ENCODE measurements around the gene MAGI2. TPM values are rescaled to one million over a fixed set of nuclear protein-coding genes. Genes with fewer than 3 reads are reported as not detected.

Gene MAGI2
- total and polyA plus RNA-seq, 2 experiments from 2014 or later, result 10.4 to 26.4 TPM

DNA sequence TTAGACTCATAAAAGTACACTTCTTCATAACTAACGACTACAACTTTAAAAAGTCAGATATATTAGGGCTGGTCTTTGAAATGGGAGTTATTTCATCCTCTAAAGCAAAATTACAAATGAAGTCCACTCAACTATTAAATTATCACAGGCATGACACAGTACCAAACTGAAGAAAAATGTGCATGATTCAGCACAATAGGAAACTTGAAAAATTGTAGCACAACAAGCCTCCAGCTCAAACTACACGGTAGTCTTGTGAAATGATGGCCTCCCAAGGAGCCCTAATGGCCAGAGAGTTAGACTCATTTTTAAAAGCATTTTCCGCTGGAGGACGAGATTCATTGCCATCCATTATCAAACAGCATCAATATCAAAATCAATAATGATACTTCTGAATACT, 76.4 kb downstream of the MAGI2 start:
- Histone ChIP-seq H3K4me3 (no peak overlapping the region), H3F3A (replicated peaks; ENCODE audit: low read depth) (no peaks in the 10 kb centered on the region), H3K9me2 (ENCODE audit: insufficient read depth) (no peaks in the 10 kb centered on the region), H3K4me2 (no peak overlapping the region), H2AFZ (no peak overlapping the region), H3K36me3 (ENCODE audit: insufficient read depth) (no peaks in the 10 kb centered on the region), H3K4me1 (ENCODE audit: insufficient read depth) (no peaks in the 10 kb centered on the region), H3K27me3 (ENCODE audit: insufficient read depth) (no peaks in the 10 kb centered on the region), H3K27ac (ENCODE audit: low read depth) (no peak overlapping the region), H4K20me1 (replicated peaks; ENCODE audit: insufficient read depth) (no peaks in the 10 kb centered on the region), H3K79me2 (replicated peaks; ENCODE audit: insufficient read depth) (no peaks in the 10 kb centered on the region)
- Mint-ChIP-seq H3K4me3 (no peak overlapping the region), H3K27me3 (ENCODE audit: insufficient read depth, low read depth, poor library complexity) (no peaks in the 10 kb centered on the region), H3K36me3 (ENCODE audit: low read depth) (no peaks in the 10 kb centered on the region), H3K4me1 (no peaks in the 10 kb centered on the region), H3K9me3 (no peaks in the 10 kb centered on the region), H3K27ac (no peak overlapping the region)
- no peak for TF ChIP-seq POLR2AphosphoS5 (IDR thresholded peaks at IDR 0.05; ENCODE audit: low read depth)
- TF ChIP-seq CREB1 (CRISPR knock-in tag; IDR thresholded peaks at IDR 0.05; ENCODE audit: low read depth), result no peak
- TF ChIP-seq EZH2 (IDR thresholded peaks at IDR 0.05; ENCODE audit: low read depth, unreplicated experiment), result no peak
- TF ChIP-seq ZNF114 (CRISPR knock-in tag; IDR thresholded peaks at IDR 0.05), result no peak
- TF ChIP-seq, protein P1, sequence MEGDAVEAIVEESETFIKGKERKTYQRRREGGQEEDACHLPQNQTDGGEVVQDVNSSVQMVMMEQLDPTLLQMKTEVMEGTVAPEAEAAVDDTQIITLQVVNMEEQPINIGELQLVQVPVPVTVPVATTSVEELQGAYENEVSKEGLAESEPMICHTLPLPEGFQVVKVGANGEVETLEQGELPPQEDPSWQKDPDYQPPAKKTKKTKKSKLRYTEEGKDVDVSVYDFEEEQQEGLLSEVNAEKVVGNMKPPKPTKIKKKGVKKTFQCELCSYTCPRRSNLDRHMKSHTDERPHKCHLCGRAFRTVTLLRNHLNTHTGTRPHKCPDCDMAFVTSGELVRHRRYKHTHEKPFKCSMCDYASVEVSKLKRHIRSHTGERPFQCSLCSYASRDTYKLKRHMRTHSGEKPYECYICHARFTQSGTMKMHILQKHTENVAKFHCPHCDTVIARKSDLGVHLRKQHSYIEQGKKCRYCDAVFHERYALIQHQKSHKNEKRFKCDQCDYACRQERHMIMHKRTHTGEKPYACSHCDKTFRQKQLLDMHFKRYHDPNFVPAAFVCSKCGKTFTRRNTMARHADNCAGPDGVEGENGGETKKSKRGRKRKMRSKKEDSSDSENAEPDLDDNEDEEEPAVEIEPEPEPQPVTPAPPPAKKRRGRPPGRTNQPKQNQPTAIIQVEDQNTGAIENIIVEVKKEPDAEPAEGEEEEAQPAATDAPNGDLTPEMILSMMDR (conservative IDR thresholded peaks at IDR 0.05; ENCODE audit: low read depth in 2 of 2), result no peak
- no peak for TF ChIP-seq STAT1 (IDR thresholded peaks at IDR 0.05; ENCODE audit: unreplicated experiment)
- TF ChIP-seq EZH2phosphoT487 (IDR thresholded peaks at IDR 0.05; ENCODE audit: unreplicated experiment), result no peak
- no peak for TF ChIP-seq NANOG (IDR thresholded peaks at IDR 0.05; ENCODE audit: borderline replicate concordance)
- TF ChIP-seq ZNF331 (CRISPR knock-in tag; IDR thresholded peaks at IDR 0.05; ENCODE audit: low read depth), result no peak
- TF ChIP-seq, protein P2, sequence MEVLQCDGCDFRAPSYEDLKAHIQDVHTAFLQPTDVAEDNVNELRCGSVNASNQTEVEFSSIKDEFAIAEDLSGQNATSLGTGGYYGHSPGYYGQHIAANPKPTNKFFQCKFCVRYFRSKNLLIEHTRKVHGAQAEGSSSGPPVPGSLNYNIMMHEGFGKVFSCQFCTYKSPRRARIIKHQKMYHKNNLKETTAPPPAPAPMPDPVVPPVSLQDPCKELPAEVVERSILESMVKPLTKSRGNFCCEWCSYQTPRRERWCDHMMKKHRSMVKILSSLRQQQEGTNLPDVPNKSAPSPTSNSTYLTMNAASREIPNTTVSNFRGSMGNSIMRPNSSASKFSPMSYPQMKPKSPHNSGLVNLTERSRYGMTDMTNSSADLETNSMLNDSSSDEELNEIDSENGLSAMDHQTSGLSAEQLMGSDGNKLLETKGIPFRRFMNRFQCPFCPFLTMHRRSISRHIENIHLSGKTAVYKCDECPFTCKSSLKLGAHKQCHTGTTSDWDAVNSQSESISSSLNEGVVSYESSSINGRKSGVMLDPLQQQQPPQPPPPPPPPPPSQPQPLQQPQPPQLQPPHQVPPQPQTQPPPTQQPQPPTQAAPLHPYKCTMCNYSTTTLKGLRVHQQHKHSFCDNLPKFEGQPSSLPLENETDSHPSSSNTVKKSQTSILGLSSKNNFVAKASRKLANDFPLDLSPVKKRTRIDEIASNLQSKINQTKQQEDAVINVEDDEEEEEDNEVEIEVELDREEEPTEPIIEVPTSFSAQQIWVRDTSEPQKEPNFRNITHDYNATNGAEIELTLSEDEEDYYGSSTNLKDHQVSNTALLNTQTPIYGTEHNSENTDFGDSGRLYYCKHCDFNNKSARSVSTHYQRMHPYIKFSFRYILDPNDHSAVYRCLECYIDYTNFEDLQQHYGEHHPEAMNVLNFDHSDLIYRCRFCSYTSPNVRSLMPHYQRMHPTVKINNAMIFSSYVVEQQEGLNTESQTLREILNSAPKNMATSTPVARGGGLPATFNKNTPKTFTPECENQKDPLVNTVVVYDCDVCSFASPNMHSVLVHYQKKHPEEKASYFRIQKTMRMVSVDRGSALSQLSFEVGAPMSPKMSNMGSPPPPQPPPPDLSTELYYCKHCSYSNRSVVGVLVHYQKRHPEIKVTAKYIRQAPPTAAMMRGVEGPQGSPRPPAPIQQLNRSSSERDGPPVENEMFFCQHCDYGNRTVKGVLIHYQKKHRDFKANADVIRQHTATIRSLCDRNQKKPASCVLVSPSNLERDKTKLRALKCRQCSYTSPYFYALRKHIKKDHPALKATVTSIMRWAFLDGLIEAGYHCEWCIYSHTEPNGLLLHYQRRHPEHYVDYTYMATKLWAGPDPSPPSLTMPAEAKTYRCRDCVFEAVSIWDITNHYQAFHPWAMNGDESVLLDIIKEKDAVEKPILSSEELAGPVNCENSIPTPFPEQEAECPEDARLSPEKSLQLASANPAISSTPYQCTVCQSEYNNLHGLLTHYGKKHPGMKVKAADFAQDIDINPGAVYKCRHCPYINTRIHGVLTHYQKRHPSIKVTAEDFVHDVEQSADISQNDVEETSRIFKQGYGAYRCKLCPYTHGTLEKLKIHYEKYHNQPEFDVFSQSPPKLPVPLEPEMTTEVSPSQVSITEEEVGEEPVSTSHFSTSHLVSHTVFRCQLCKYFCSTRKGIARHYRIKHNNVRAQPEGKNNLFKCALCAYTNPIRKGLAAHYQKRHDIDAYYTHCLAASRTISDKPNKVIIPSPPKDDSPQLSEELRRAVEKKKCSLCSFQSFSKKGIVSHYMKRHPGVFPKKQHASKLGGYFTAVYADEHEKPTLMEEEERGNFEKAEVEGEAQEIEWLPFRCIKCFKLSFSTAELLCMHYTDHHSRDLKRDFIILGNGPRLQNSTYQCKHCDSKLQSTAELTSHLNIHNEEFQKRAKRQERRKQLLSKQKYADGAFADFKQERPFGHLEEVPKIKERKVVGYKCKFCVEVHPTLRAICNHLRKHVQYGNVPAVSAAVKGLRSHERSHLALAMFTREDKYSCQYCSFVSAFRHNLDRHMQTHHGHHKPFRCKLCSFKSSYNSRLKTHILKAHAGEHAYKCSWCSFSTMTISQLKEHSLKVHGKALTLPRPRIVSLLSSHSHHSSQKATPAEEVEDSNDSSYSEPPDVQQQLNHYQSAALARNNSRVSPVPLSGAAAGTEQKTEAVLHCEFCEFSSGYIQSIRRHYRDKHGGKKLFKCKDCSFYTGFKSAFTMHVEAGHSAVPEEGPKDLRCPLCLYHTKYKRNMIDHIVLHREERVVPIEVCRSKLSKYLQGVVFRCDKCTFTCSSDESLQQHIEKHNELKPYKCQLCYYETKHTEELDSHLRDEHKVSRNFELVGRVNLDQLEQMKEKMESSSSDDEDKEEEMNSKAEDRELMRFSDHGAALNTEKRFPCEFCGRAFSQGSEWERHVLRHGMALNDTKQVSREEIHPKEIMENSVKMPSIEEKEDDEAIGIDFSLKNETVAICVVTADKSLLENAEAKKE (CRISPR knock-in tag; IDR thresholded peaks at IDR 0.05), result no peak
- TF ChIP-seq REST (IDR thresholded peaks at IDR 0.05; ENCODE audit: unreplicated experiment), result no peak
- TF ChIP-seq, protein P3, sequence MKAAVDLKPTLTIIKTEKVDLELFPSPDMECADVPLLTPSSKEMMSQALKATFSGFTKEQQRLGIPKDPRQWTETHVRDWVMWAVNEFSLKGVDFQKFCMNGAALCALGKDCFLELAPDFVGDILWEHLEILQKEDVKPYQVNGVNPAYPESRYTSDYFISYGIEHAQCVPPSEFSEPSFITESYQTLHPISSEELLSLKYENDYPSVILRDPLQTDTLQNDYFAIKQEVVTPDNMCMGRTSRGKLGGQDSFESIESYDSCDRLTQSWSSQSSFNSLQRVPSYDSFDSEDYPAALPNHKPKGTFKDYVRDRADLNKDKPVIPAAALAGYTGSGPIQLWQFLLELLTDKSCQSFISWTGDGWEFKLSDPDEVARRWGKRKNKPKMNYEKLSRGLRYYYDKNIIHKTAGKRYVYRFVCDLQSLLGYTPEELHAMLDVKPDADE (IDR thresholded peaks at IDR 0.05), result no peak
- TF ChIP-seq JUNB (IDR thresholded peaks at IDR 0.05; ENCODE audit: unreplicated experiment), result no peak
- DNase-seq (ENCODE audit: low spot score) (no peak), ATAC-seq (no peak)
